WERI-Rb-1 (cell line): ENCODE measurements around the gene YJU2.
"Not testable (repeated sequence)": the region's sequence is repeated elsewhere in the genome, so short reads cannot be mapped to it uniquely, and the experiment has no call there.

ENCODE experiments used
- DNase-seq: peaks from one replicate; pipeline ENCODE4 v3.0.0-alpha.2; 2020
- H3K27ac ChIP-seq: fragments of 250-450 bp; sonication (Bioruptor Pico); 2 replicates; pipeline ENCODE4 v1.5.1; 2020; ENCODE audit warnings: mild to moderate bottlenecking, moderate library complexity
- H3K27me3 ChIP-seq: fragments of 250-450 bp; sonication (Bioruptor Pico); 2 replicates; pipeline ENCODE4 v1.5.1; 2021; ENCODE audit warnings: mild to moderate bottlenecking, low read depth, moderate library complexity; ENCODE audit not compliant: insufficient read depth, severe bottlenecking
- H3K36me3 ChIP-seq: fragments of 250-450 bp; sonication (Bioruptor Pico); 2 replicates; pipeline ENCODE4 v1.5.1; 2020; ENCODE audit warnings: mild to moderate bottlenecking, moderate library complexity
- H3K4me3 ChIP-seq: 2 replicates; pipeline ENCODE4 v1.5.1; 2011; ENCODE audit warnings: low read depth, mild to moderate bottlenecking, control low read depth, low read length
- H3K9me3 ChIP-seq: fragments of 250-450 bp; sonication (Bioruptor Pico); 2 replicates; pipeline ENCODE4 v1.5.1; 2021; ENCODE audit warnings: mild to moderate bottlenecking, moderate library complexity; ENCODE audit not compliant: severe bottlenecking
- TF ChIP-seq, protein P1 (sequence below): IDR thresholded peaks from 2 replicates; pipeline ENCODE4 v1.5.1; 2011; ENCODE audit warnings: low read depth, mild to moderate bottlenecking, control low read depth, inconsistent platforms, low read length

YJU2 gene

GRCh38 chr19:4232614-4233281 is 14.1 kb upstream of the YJU2 start:
- no peaks in the 10 kb centered on the region for H3K36me3 ChIP-seq
- no peaks in the 10 kb centered on the region for H3K27me3 ChIP-seq

GRCh38 chr19:4233282-4233853 is 13.5 kb upstream of the YJU2 start:
- Histone ChIP-seq H3K9me3 (no peaks in the 10 kb centered on the region), H3K27ac (no peak overlapping the region), H3K27me3 (no peaks in the 10 kb centered on the region), H3K4me3 (no peak overlapping the region), H3K36me3 (no peaks in the 10 kb centered on the region)
- TF ChIP-seq, protein P1, sequence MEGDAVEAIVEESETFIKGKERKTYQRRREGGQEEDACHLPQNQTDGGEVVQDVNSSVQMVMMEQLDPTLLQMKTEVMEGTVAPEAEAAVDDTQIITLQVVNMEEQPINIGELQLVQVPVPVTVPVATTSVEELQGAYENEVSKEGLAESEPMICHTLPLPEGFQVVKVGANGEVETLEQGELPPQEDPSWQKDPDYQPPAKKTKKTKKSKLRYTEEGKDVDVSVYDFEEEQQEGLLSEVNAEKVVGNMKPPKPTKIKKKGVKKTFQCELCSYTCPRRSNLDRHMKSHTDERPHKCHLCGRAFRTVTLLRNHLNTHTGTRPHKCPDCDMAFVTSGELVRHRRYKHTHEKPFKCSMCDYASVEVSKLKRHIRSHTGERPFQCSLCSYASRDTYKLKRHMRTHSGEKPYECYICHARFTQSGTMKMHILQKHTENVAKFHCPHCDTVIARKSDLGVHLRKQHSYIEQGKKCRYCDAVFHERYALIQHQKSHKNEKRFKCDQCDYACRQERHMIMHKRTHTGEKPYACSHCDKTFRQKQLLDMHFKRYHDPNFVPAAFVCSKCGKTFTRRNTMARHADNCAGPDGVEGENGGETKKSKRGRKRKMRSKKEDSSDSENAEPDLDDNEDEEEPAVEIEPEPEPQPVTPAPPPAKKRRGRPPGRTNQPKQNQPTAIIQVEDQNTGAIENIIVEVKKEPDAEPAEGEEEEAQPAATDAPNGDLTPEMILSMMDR, result peak; percentile 91
- DNase-seq, result peak; percentile 69

More at GRCh38 chr19:4232614-4233281, 14.1 kb upstream of the YJU2 start:
- Histone ChIP-seq H3K27ac (no peak overlapping the region), H3K9me3 (no peaks in the 10 kb centered on the region), H3K4me3 (no peak overlapping the region)
- TF ChIP-seq, protein P1, result no peak
- no peak for DNase-seq

DNA sequence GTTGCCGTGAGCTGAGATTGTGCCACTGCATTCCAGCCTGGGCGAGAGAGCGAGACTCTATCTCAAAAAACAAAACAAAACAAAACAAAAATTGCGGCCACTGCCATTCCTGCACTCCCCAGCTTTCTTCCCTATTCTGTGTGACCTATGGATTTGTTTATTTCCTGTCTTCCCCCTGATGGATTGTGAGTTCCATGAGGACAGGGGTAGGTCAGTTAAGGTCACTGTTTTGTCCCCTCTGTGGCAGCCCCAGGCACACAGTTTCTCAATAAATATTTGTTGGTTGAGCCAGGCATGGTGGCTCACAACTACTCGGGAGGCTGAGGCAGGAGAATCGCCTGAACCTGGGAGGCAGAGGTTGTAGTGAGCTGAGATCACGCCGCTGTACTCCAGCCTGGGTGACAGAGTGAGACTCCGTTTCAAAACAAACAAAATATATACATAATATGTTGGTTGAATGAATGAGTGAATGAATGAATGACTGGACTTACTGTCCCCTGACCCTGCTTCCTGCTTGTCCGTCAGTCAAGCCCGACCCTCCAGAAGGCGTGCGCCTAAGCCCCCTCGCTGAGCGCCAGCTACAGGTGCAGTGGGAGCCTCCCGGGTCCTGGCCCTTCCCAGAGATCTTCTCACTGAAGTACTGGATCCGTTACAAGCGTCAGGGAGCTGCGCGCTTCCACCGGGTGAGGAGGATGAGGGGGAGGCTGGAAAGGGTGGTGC is 12.6 kb upstream of the YJU2 start:
- H3K27ac ChIP-seq, result no peak overlapping the region
- TF ChIP-seq, protein P1, result no peak
- H3K4me3 ChIP-seq, result no peak overlapping the region
- H3K36me3 ChIP-seq, result no peaks in the 10 kb centered on the region
- no peak for DNase-seq
- no peaks in the 10 kb centered on the region for H3K9me3 ChIP-seq
- H3K27me3 ChIP-seq, result no peaks in the 10 kb centered on the region

- Histone ChIP-seq H3K27me3 (no peaks in the 10 kb centered on the region), H3K9me3 (no peaks in the 10 kb centered on the region), H3K27ac (no peak overlapping the region), H3K36me3 (no peaks in the 10 kb centered on the region), H3K4me3 (no peak overlapping the region)
- TF ChIP-seq, protein P1, result no peak
- DNase-seq, result no peak
Measured at GRCh38 chr19:4234862-4235201, 12.0 kb upstream of the YJU2 start.

DNA sequence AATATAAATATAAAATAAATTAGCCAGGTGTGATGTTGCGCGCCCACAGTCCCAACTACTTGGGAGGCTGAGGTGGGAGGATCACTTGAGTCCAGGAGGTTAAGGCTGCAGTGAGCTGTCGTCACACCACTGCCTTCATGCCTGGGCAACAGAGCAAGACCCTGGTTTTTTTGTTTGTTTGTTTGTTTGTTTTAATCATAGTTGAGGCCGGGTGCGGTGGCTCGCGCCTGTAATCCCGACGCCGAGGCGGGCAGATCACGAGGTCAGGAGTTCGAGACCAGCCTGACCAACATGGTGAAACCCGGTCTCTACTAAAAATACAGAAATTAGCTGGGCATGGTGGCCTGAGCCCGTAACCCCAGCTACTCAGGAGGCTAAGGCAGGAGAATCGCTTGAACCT is 9.4 kb upstream of the YJU2 start:
- H3K4me3 ChIP-seq, DNase-seq, H3K36me3 ChIP-seq, H3K27ac ChIP-seq, H3K27me3 ChIP-seq: not testable (repeated sequence)
- peaks cover 13% of the 10 kb centered on the region for H3K9me3 ChIP-seq

GRCh38 chr19:4238831-4239230 is 8.0 kb upstream of the YJU2 start:
- DNase-seq, result no peak
- Histone ChIP-seq H3K36me3 (no peaks in the 10 kb centered on the region), H3K27ac (no peak overlapping the region), H3K9me3 (peaks cover 15% of the 10 kb centered on the region), H3K4me3 (no peak overlapping the region), H3K27me3 (no peaks in the 10 kb centered on the region)
- TF ChIP-seq, protein P1, result no peak
